HCT116 (cell line): ENCODE results near the gene PCP2. TPM values are rescaled to one million over a fixed set of nuclear protein-coding genes. Genes with fewer than 3 reads are reported as not detected.

ENCODE experiments used
- ATAC-seq: fragments of 200-7000 bp; cut with Tn5 transposase; 2 replicates; pipeline ENCODE4 v1.9.1; 2020; ENCODE audit warnings: mild to moderate bottlenecking, moderate library complexity
- BruUV-seq: library from RNA; stranded (reverse); fragments of 400-500 nt; replicated peaks from 2 replicates; lab custom pipeline; 2021; lab: Mats Ljungman, UMichigan
- CTCF ChIA-PET: fragments of 300-600 bp; sonication (Branson Sonifier 250); formaldehyde crosslinking; loops from one replicate; lab custom pipeline; 2021; ENCODE audit warnings: antibody characterized with exemption; lab: Charles Lee
- POLR2A ChIA-PET: fragments of 300-600, 350-600 bp; sonication (Branson Sonifier 250); formaldehyde crosslinking; loops from one replicate; lab custom pipeline; 2021; ENCODE audit warnings: antibody characterized with exemption; lab: Charles Lee
- RAD21 ChIA-PET, 2 experiments: fragments of 300-600 bp; sonication (Branson Sonifier 250); formaldehyde crosslinking; loops; one replicate each; lab custom pipeline; 2023; ENCODE audit warnings: low total read pairs in 2 of 2; ENCODE audit not compliant: uncharacterized antibody in 2 of 2, unreplicated experiment in 2 of 2, low non-redundant PET in 1 of 2; lab: Charles Lee
- DNase-seq: peaks from one replicate; pipeline ENCODE4 v3.0.0-alpha.2; 2010; ENCODE audit warnings: low read depth, low spot score
- H2AFZ ChIP-seq: fragments of 200-600 bp; shearing (Covaris generic), sonication (generic); 2 replicates; pipeline ENCODE4 v1.6.1; 2017; ENCODE audit warnings: low read depth, mixed run types, mixed read lengths, antibody characterized with exemption, low read length; ENCODE audit not compliant: poor library complexity, severe bottlenecking
- H3K27ac ChIP-seq: 2 replicates; pipeline ENCODE4 v1.5.1; 2012; ENCODE audit warnings: low read depth, low read length
- H3K27me3 ChIP-seq: fragments of 200-600 bp; sonication (generic); 2 replicates; pipeline ENCODE4 v1.6.1; 2016; ENCODE audit warnings: mixed run types, low read length, mixed read lengths; ENCODE audit not compliant: insufficient read depth
- H3K36me3 ChIP-seq, 2 experiments: fragments of 200-500 bp in 1 of 2; fragments of 200-600 bp in 1 of 2; sonication (Bioruptor generic) in 1 of 2; sonication (generic) in 1 of 2; 2 replicates each; pipeline versions ENCODE4 v1.5.1 to v1.6.1; 2014 to 2016; ENCODE audit warnings: low read length in 2 of 2, inconsistent platforms in 1 of 2, mixed read lengths in 1 of 2, mixed run types in 1 of 2; ENCODE audit not compliant: insufficient read depth in 2 of 2, control insufficient read depth in 1 of 2
- H3K4me1 ChIP-seq, 2 experiments: fragments of 200-600 bp in 1 of 2; sonication (generic) in 1 of 2; 2 replicates each; pipeline versions ENCODE4 v1.5.1 to v1.6.1; 2012 to 2017; ENCODE audit warnings: low read length in 2 of 2, inconsistent platforms in 1 of 2, mild to moderate bottlenecking in 1 of 2, mixed read lengths in 1 of 2, mixed run types in 1 of 2, moderate library complexity in 1 of 2; ENCODE audit not compliant: insufficient read depth in 2 of 2, control insufficient read depth in 1 of 2
- H3K4me2 ChIP-seq: fragments of 200-600 bp; sonication (generic); 2 replicates; pipeline ENCODE4 v1.6.1; 2017; ENCODE audit warnings: mixed run types, low read length, mixed read lengths
- H3K4me3 ChIP-seq, 2 experiments: fragments of 200-600 bp in 1 of 2; sonication (generic) in 1 of 2; replicated peaks in 1 of 2; 2 replicates each; pipeline ENCODE4 v1.5.1; 2011 to 2016; ENCODE audit warnings: low read length in 2 of 2, control low read depth in 1 of 2, low read depth in 1 of 2, mild to moderate bottlenecking in 1 of 2, mixed read lengths in 1 of 2, mixed run types in 1 of 2
- H3K79me2 ChIP-seq: fragments of 200-600 bp; sonication (generic); 2 replicates; pipeline ENCODE4 v1.6.1; 2017; ENCODE audit warnings: mild to moderate bottlenecking, mixed run types, low read length, moderate library complexity, mixed read lengths; ENCODE audit not compliant: insufficient read depth
- H3K9ac ChIP-seq: fragments of 200-600 bp; sonication (generic); 2 replicates; pipeline ENCODE4 v1.6.1; 2016; ENCODE audit warnings: low read length, mixed read lengths
- H3K9me2 ChIP-seq: fragments of 200-600 bp; sonication (generic), shearing (Covaris generic); 2 replicates; pipeline ENCODE4 v1.6.1; 2017; ENCODE audit warnings: mixed run types, mild to moderate bottlenecking, moderate library complexity; ENCODE audit not compliant: insufficient read depth
- H3K9me3 ChIP-seq, 2 experiments: fragments of 200-500 bp in 1 of 2; fragments of 200-600 bp in 1 of 2; sonication (Bioruptor generic) in 1 of 2; sonication (generic) in 1 of 2; 2 replicates each; pipeline ENCODE4 v1.6.1; 2014 to 2017; ENCODE audit warnings: low read length in 2 of 2, mixed read lengths in 2 of 2, inconsistent platforms in 1 of 2, low read depth in 1 of 2, mild to moderate bottlenecking in 1 of 2, mixed run types in 1 of 2, moderate library complexity in 1 of 2; ENCODE audit not compliant: control insufficient read depth in 1 of 2, insufficient read depth in 1 of 2
- H4K20me1 ChIP-seq: fragments of 200-600 bp; sonication (generic), shearing (Covaris generic); 2 replicates; pipeline ENCODE4 v1.6.1; 2017; ENCODE audit warnings: mixed run types, mild to moderate bottlenecking, moderate library complexity; ENCODE audit not compliant: insufficient read depth
- CEBPB ChIP-seq: IDR thresholded peaks from 2 replicates; pipeline ENCODE4 v1.6.1; 2012; ENCODE audit warnings: low read depth
- EGR1 ChIP-seq: IDR thresholded peaks from 2 replicates; pipeline ENCODE4 v1.6.1; 2012; ENCODE audit warnings: low read depth
- ELF1 ChIP-seq: IDR thresholded peaks from 2 replicates; pipeline ENCODE4 v1.6.1; 2012; ENCODE audit warnings: low read depth, borderline replicate concordance
- EZH2 ChIP-seq: fragments of 200-600 bp; sonication (generic); IDR thresholded peaks from 2 replicates; pipeline ENCODE4 v1.6.1; 2017; ENCODE audit warnings: antibody characterized with exemption, mixed run types
- FOSL1 ChIP-seq: IDR thresholded peaks from 2 replicates; pipeline ENCODE4 v1.6.1; 2012; ENCODE audit warnings: low read depth
- JUND ChIP-seq: IDR thresholded peaks from 2 replicates; pipeline ENCODE4 v1.6.1; 2012
- POLR2A ChIP-seq: IDR thresholded peaks from 2 replicates; pipeline ENCODE4 v1.7.0; 2011; ENCODE audit warnings: borderline replicate concordance; ENCODE audit not compliant: insufficient read depth, insufficient read length; ENCODE audit errors: extremely low read depth
- POLR2AphosphoS5 ChIP-seq: IDR thresholded peaks from 2 replicates; pipeline ENCODE4 v1.6.1; 2011; ENCODE audit warnings: mild to moderate bottlenecking, low read depth, low read length, moderate library complexity
- RAD21 ChIP-seq: IDR thresholded peaks from 2 replicates; pipeline ENCODE4 v1.6.1; 2012; ENCODE audit warnings: low read depth, mild to moderate bottlenecking
- SIN3A ChIP-seq: IDR thresholded peaks from 2 replicates; pipeline ENCODE4 v1.6.1; 2012; ENCODE audit warnings: low read depth
- SP1 ChIP-seq: IDR thresholded peaks from 2 replicates; pipeline ENCODE4 v1.6.1; 2012; ENCODE audit warnings: low read depth
- SRF ChIP-seq: IDR thresholded peaks from 2 replicates; pipeline ENCODE4 v1.6.1; 2012; ENCODE audit warnings: low read depth
- TCF7L2 ChIP-seq: IDR thresholded peaks from 2 replicates; pipeline ENCODE4 v1.7.0; 2011; ENCODE audit warnings: borderline replicate concordance, inconsistent platforms; ENCODE audit not compliant: insufficient read depth, insufficient read length; ENCODE audit errors: extremely low read depth
- YY1 ChIP-seq: IDR thresholded peaks from 2 replicates; pipeline ENCODE4 v1.6.1; 2011; ENCODE audit warnings: low read length, low read depth, moderate library complexity, mild to moderate bottlenecking; ENCODE audit not compliant: insufficient replicate concordance; ENCODE audit errors: extremely low read depth
- ZNF274 ChIP-seq: fragments of 200-500 bp; sonication (Bioruptor generic); IDR thresholded peaks from 2 replicates; pipeline ENCODE4 v1.6.1; 2014; ENCODE audit warnings: mild to moderate bottlenecking, low read depth, low read length, inconsistent platforms
- intact Hi-C: fragments of 100-400 bp; cut with micrococcal nuclease; formaldehyde crosslinking; loops from 2 replicates; pipeline ENCODE4 v1.10.0; 2022
- total RNA-seq: library from RNA; stranded (reverse); gene quantifications from one replicate; pipeline ENCODE4 v1.2.1, GENCODE V29; 2021; ENCODE audit not compliant: unreplicated experiment
- TF ChIP-seq, protein P1 (sequence below): IDR thresholded peaks from 2 replicates; pipeline ENCODE4 v1.6.1; 2012; ENCODE audit warnings: low read depth

Gene PCP2
- total RNA-seq, 1 experiment from 2014 or later, result 0.32 TPM

DNA sequence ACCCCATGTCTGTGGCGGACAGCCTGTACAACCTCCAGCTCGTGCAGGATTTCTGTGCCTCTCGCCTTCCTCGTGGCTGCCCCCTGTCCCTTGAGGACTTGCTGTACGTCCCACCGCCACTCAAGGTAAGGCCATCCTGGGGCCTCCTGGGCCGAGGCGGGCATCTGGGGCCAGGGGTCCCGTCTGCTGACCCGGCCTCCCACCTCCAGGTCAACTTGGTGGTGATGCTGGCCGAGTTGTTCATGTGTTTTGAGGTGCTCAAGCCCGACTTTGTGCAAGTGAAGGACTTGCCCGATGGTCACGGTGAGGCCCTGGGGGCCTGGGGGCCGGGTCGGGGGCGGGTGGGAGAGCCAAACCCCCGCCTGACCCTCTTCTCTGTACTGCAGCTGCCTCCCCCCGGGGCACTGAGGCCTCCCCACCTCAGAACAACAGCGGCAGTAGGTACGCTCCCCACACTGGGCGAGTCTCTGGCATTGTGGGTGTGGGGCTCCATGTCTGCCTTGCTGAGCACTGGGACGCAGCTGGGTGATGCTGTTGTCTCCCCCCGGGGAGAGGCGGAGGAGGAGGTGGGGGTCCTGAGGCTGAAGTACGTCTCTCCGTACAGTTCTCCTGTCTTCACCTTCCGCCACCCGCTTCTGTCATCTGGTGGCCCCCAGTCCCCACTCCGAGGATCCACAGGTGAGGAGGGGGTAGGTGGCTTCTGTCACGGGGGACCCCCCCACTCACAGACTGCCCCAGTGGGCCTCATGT is 22.9 kb downstream of the PCP2 start:
- no TSS peak for BruUV-seq
- no peak overlapping the region for H3K27ac ChIP-seq
- H2AFZ ChIP-seq, result no peak overlapping the region
- no peak overlapping the region for H3K4me2 ChIP-seq
- H3K9me3 ChIP-seq, result no peaks in the 10 kb centered on the region
- H3K27me3 ChIP-seq, result no peaks in the 10 kb centered on the region
- no peak overlapping the region for H3K9ac ChIP-seq
- no peak for ATAC-seq
- H3K4me3 ChIP-seq, result no peak overlapping the region
- RAD21 ChIA-PET, result interaction anchor here in 1 of 2 experiments (0.6 kb wide), 1 partner anchor 38 kb away, joined by 8 read pairs; no protein-coding TSS in a partner anchor
- TF ChIP-seq ZNF274, result no peak
- no peak for TF ChIP-seq POLR2A
- no peak for TF ChIP-seq EGR1
- no peak for TF ChIP-seq ELF1
- TF ChIP-seq YY1, result no peak
- no peak for TF ChIP-seq RAD21
- TF ChIP-seq EZH2, result no peak
- no peak for TF ChIP-seq SP1
- no peak for TF ChIP-seq FOSL1
- no peak for TF ChIP-seq POLR2AphosphoS5
- no peak for TF ChIP-seq CEBPB
- no peak for TF ChIP-seq SIN3A
- no peak for TF ChIP-seq TCF7L2
- TF ChIP-seq, protein P1, sequence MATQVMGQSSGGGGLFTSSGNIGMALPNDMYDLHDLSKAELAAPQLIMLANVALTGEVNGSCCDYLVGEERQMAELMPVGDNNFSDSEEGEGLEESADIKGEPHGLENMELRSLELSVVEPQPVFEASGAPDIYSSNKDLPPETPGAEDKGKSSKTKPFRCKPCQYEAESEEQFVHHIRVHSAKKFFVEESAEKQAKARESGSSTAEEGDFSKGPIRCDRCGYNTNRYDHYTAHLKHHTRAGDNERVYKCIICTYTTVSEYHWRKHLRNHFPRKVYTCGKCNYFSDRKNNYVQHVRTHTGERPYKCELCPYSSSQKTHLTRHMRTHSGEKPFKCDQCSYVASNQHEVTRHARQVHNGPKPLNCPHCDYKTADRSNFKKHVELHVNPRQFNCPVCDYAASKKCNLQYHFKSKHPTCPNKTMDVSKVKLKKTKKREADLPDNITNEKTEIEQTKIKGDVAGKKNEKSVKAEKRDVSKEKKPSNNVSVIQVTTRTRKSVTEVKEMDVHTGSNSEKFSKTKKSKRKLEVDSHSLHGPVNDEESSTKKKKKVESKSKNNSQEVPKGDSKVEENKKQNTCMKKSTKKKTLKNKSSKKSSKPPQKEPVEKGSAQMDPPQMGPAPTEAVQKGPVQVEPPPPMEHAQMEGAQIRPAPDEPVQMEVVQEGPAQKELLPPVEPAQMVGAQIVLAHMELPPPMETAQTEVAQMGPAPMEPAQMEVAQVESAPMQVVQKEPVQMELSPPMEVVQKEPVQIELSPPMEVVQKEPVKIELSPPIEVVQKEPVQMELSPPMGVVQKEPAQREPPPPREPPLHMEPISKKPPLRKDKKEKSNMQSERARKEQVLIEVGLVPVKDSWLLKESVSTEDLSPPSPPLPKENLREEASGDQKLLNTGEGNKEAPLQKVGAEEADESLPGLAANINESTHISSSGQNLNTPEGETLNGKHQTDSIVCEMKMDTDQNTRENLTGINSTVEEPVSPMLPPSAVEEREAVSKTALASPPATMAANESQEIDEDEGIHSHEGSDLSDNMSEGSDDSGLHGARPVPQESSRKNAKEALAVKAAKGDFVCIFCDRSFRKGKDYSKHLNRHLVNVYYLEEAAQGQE, result no peak
- TF ChIP-seq JUND, result no peak
- no peak for TF ChIP-seq SRF
- TF ChIP-seq, all 23 proteins: peak for 0
- Histone ChIP-seq H3K4me1 (peaks cover 0 to 3% of the 10 kb centered on the region in 2 experiments; a peak in 1 of 4 replicates), H4K20me1 (no peaks in the 10 kb centered on the region), H3K79me2 (no peaks in the 10 kb centered on the region), H3K36me3 (peaks cover 3 to 7% of the 10 kb centered on the region in 2 experiments), H3K9me2 (no peaks in the 10 kb centered on the region)
- CTCF ChIA-PET, result no interaction called here
- no peak for DNase-seq
- intact Hi-C loops, result no loop called here
- POLR2A ChIA-PET, result no interaction called here
